GM15510 (cell line): ENCODE measurements around the gene CDK5RAP1.

Experiments
- POLR2A ChIP-seq: IDR thresholded peaks from 3 replicates; pipeline ENCODE4 v1.6.1; 2011; ENCODE audit warnings: borderline replicate concordance; ENCODE audit not compliant: insufficient read length; ENCODE audit errors: extremely low read depth

CDK5RAP1 gene

DNA sequence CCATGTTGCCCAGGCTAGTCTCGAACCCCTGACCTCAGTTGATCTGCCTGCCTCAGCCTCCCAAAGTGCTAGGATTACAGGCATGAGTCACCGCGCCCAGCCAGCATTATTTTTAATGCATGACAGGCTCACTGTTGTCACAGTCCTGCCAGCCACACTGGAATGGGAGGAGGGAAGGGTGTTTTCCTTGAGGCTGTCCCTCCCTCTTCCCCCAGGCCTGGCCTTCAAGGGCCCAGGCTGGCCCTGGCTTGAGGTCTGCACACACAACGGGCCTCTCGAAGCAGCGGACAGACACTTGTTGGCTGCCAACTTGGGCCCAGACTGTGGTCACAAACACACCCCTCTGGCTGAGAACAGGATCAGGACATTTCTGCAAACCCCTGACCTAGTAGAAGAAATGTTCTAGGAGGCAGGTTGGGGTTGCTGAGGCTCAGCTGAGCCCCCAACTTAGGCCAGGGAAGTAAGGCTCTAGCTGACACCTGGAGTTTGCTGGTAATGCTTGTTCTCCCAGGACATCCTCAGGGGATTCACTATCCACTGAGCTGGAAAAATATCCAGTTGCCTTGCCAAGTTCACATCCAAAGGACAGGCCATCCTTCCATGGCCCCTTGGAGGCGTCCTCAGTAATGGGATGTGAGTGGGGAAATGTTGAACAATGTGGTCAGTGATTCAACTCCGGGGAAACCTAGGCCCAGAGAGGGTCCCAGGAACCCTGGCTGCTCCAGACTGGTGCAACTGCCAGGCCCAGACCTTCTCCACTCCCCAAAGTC, 32.3 kb upstream of the CDK5RAP1 start:
- no peak for TF ChIP-seq POLR2A

DNA sequence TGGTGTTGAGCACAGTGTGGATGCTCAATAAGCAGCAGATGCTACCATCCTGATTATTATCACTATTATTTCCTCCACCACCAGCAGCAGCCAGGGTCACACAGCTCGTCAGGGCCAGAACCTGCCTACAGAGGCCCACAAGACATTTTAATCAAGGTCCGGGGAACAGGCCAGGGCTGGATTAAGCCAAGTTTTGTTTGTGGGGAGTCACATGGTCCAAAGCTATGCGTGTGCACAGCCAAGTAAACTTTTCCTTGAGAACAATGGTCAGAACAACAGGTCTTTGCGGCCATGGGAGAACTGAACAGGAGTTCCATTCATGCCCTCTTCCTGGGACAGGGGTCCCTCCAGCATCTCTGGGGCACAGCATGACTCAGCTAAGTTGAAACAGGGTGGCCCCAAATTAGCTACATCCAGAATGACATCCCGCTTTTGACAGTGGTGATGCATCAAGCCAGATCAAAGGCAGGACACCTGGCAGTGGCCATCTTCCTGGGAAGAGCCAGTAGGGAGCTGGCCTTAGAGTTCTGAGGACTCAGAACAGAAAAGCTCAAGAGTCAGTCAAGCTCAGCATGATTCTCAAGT, 30.6 kb upstream of the CDK5RAP1 start:
- no peak for TF ChIP-seq POLR2A

DNA sequence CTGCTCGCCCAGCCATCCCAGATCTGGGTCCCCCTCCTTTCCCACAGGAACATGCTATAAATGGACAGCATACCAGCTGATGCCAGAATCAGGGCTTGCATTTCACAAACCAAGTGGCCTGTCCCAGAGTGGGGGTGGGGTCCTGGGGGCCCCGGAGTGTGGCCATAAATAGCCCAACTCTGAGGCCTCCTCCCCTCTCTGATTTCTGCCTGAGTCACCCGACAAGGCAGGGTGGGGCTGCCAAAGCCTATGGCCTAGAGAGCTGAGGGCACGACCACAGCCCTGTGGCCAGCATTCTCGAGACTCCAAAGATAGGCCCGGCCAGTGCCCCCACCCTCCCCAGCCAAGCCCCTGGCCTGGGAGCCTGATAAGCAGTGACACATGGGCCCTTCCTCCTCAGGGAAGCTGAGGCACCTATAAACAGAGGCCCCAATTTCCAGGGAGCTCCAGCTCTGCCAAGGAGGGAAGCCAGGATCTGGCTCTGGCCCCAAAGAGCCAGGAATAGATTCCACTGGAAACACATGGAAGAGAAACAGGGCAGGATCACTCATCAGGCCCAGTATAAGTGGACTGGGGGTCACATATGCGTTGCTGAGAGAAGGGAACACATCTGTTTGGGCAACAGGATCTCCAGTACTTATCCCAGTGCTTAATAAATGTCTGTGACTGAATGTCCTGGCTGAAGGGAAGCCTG, 22.0 kb upstream of the CDK5RAP1 start:
- TF ChIP-seq POLR2A = no peak

DNA sequence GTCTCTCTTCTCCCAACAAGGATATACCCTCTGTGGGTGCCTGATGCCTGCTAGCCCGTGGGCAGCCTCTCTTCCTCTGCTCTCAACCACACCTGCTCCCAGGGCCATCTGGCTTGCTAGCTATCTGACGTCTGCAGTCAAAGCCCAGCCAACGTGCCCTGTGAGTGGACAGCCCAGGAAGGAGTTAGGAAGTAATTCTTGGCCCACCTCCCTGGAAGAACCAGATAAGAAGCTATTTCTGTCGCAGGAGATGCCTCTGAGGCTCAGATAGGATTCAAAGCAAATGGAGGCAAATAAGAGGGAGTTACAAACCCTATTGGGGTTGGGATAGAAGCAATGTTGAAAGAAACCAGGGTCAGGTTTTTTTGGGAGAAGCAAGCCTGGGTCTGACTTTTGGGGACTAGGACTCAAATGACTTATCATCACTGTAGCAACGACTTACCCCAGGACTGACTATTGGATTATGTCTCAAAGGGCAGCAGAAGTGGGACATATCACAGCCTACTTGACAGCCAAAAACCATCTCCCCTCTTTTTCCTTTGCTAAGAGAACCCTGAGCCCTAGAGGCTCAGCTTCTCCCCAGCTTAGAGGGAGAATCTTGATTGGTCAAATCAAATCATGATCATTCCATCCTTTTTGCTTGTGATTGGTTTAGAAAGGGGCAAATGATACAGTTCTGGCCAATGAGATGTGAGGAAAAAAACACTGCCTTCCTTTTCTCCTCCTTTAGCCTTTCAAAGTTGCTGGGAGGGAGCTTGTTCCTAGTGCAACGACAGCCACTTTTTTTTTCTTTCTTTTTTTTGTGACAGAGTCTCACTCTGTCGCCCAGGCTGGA, 18.0 kb upstream of the CDK5RAP1 start:
- no peak for TF ChIP-seq POLR2A

DNA sequence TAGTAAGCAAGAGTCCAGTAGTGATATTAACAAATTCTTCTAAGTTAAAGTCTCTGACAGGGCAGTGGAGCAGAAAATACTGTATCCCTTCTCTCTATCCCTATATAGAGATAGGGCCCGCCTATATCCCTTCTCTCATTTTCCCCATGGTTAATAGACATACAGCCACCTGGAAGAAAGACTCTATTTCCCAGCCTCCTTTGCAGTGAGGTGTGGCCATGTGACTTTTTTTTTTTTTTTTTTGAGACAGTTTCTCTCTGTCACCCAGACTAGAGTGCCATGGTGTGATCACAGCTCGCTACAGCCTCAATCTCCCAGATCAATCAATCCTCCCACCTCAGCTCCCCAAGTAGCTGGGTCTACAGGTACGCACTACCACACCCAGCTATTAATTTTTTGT, 16.7 kb upstream of the CDK5RAP1 start:
- no peak for TF ChIP-seq POLR2A

DNA sequence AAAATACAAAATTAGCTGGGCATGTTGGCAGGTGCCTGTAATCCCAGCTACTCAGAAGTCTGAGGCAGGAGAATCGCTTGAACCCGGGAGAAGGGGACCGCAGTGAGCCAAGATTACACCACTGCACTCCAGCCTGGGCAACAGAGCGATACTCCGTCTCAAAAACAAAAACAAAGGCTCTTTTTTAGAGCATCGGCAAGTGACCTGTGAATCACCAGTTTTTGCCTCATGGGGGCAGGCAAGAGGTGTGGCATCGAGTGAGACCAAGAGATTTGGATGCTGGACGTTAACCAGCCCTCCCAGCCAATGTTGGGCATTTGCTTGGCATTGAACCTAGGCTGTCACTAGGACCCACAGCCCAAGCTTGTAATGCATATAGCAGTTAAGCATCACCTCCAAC, 14.6 kb upstream of the CDK5RAP1 start:
- no peak for TF ChIP-seq POLR2A

DNA sequence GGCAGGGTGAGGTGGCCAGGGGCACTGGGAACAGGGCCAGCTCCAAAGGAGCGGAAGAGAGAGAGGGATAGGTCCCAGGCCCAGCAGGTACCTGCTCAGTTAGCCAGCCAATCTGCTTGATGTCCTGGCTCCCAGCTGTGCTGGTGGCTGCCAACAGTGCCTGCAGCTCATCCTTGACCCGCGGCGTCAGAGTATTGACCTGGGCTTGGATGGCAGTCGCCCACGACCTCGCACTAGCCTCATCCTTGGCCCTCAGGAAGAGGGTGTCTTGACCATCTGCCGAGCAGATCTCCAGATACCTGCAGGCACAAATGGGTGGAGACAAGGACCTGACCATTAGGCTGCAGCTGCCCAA, 11.1 kb upstream of the CDK5RAP1 start:
- no peak for TF ChIP-seq POLR2A

DNA sequence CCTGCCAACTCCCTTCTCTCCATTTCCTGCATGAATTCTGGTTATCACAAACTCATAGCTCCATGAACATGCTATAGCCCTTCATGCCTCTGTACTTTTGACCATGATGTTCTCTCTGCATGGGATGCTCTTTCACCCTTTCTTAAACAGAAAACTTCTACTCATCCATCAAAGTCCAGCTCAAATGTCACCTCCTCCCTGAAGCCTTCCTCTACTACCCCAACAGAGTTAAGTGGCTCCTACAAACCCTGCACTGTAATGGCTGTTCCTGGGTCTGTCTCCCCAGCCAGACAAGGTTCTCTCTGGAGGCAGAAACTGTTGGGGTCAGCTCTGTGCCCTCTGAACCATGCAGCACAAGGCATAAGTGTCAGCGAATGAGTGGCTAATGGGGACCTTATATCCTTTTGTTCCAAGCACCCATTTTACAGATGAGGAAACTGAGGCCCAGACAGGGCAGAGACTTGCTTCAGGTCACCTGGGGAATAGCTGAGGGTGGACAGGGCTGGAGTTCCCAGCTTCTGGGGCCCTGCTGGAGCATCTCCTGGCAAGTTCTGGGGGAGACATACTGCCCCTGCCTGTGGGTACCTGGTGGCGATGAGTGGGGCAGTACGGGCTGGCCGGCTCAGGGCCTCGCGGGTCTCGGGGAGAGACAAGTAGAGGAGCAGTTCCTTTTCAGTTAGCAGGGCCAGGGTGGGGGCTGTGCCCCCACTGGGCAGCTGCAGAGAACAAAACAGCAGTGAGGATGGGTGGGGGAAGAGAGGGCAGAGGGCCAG, 10.6 kb upstream of the CDK5RAP1 start:
- TF ChIP-seq POLR2A = no peak

DNA sequence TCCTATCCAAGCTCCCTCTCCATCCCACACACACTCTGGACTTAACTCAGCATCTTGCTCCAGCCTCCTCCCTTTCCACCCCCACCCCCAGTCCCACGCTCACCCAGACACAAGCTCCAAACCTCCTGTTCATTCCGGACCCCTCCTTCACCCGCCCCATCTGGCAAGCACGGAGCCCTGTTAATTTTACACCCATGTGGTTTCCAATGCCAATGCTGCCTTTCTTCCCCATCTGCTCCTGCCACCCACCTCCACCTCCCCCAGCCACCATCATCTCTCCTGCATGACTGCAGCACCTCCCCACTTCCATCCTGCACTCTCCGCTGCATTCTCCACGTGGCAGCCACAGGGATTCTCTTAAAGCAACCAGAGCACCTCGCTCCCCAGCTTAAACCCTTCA, 9.9 kb upstream of the CDK5RAP1 start:
- TF ChIP-seq POLR2A = no peak

DNA sequence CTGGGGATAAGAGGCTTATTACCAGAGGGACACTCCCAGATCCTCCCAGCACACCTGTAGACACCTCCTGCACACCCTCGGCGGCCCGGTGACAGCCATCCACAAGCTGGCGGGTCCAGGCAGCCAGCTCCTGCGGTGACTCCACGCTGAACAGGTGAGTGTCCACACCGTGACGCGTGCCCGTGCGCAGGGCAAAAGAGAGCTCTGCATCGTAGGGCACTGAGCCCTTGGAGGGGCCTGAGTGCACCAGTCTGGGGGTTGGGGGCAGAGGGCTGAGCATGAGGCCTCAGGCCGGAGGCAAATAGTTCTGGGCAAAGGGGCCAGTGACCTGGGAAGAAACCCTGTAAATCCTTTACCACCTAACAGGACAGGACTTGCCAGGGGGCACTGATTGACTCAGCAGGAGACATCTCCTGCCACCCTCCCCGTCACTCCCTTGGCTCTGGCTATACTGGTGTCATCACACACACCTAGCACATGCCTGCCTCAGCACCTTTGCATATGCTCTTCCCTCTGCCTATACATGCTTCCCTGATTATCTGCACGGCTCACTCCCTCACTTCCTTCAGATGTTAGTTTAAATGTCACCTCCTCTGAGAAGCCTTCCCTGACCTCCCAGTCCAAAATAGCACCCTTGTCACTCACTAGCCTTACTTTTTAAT, 8.9 kb upstream of the CDK5RAP1 start:
- TF ChIP-seq POLR2A = no peak

DNA sequence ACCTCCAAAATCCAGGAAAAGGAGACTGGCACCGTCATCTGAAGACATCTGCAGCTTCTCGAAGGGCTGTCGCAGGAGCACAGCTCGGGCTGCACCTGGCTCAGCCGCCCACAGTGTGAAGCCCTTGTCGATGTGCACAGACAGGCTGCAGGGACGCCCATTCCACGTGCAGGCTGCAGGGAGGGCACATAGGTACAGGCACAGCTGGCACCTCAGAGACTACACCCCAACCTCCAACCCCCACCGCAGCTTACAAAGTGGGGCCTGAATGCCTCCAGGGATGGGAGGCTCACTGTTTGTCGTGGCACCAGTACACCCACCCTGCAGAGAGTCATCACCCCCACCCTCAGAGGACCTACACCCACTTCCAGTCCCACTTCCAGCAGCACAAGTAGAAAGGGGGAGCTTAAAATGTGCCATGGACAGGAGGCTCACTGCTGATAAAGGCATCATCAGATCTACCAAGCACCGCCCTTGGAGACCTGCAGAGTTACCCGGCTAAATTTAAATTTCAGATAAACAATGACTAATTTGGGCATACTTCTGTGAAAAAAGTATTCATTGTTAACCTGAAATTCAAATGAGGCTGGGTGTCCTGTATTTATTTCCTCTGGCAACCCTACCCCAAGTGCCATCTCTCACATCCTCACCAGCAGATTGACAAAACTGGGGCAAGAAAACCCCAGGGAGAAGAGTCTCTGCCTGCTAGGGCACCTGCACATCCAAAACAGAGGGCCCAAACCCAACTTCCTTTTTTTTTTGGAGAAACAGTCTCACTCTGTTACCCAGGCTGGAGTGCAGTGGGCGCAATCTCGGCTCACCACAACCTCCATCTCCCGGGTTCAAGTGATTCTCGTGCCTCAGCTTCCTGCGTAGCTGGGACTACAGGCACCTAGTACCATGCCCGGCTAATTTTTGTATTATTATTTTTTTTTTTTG, 7.7 kb upstream of the CDK5RAP1 start:
- TF ChIP-seq POLR2A = no peak

DNA sequence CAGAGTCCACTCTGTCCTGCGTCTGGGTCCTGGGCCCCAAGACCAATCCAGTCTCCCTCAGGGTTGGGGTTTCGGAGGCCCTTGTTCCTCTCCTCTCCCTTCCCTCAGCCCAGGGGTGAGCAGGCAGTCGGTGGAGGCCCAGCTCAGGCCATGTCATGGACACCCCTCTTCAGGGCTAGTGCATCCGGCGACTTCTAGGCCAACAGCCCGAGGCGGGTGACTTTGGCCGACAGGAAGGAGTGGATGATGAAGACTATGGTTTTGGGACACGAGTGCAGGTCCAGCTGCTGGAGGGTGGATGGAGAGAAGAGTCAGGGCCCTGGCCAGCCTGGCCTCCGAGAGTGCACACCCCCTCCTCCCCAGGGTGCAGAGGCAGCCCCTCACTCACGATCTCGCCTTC, 7.0 kb upstream of the CDK5RAP1 start:
- TF ChIP-seq POLR2A = no peak

DNA sequence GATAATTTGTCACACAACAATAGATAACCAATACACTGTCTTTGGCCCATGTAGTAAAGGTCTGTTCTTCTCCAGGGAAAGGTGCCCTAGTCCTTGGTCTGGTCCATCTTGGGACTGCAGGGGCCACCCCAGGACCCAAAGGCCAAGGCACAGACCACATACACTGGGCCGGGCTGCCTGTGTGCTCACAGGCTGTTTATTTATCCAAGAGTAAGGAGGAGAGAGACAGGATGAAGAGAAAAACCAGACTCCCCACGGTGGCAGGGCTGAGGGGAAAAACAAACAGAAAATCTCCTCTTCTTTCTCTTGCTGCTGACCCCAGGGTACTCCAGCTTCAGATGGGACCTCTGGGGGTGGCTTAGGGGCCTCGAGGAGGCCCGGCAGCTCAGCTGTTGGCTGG, 6.5 kb upstream of the CDK5RAP1 start:
- no peak for TF ChIP-seq POLR2A
